ENCODE data around the gene LRRC43.

The LRRC43 gene, protein sequence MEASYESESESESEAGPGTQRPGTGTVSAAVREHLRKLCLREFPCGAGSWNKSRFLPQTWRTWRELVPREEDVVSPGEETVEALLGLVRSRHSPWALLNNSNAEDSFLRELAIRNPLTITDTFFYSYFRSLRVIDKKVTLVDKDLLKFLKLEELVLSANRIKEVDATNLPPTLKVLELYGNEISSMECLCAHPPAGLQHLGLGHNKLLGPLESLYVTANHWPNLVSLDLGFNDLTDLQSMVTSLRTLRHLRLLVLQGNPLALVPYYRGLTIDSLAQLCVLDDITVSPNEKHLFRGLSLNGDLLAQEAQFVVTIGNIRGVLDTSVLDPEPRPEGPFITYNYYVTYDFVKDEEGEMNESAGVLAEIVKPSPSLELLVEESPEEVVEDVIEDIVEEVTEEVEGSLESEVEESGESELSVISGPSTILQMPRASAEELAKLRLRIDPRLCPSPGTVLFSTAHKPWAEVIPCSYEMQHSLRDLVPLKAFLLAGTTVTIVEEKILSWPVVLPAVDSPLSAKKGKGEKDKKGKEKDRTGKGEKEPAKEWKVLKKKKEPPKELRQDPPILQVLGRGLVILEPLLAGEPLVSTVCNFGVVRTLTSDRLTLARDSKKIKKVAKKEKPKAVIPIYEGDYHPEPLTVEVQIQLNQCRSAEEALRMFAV

DNA sequence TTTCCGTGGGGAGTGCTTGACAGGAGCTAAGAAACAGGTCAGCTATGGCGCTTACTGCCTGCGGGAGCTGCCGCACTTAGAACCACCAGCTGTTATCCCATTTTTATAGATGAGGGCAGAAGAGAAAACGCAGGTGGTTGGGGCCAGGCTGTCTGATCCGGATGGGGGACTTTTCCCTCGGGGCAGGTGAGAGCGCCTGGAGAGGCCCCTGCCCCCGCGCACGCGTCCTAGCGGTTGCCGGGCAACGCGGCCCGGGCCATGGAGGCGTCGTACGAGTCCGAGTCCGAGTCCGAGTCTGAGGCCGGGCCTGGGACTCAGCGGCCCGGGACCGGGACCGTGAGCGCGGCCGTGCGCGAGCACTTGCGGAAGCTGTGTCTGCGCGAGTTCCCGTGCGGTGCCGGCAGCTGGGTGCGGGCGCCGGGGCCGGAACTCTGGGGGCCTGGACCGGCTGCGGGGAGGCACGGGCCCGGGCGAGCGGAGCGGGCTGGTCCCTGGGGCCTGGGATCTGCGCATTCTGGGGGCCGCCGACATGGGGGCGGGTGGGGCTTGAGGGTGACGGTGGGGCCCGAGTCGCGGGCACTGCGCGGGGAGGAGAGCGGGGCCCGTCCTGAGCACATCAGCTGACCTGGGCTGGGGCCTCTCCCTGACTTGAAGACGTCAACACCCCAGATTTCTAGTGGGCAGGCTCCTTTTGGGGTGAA is at the start of gene LRRC43:
Gene LRRC43, plus strand, starts transcription at position 237 of the 701 bp plus-strand sequence. Its CDS starts 22 bp downstream, at position 259.
- peak; percentile 35 for DNase-seq

DNA sequence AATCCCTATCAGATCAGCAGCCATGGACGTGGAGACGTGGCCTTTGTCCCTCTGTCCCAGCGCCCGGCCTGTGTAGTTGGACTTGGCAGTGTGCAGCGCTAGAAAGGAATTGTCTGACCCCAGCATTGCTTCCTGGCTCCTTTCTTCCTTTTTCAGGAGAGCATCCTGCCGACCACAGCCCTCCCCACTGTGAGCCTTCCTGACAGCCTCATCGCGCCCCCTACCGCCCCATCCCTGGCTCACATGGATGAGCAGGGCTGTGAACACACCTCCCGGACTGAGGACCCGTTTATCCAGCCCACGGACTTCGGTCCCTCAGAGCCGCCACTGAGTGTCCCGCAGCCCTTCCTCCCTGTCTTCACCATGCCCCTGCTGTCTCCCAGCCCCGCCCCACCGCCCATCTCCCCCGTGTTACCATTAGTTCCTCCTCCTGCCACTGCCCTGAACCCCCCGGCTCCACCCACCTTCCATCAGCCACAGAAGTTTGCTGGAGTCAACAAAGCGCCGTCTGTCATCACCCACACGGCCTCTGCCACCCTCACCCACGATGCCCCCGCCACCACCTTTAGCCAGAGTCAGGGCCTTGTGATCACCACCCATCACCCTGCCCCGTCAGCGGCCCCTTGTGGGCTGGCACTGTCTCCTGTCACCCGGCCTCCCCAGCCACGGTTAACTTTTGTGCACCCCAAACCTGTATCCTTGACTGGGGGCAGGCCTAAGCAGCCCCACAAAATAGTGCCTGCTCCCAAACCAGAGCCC is 49.6 kb upstream of the LRRC43 start:
- DNase-seq = no peak

DNA sequence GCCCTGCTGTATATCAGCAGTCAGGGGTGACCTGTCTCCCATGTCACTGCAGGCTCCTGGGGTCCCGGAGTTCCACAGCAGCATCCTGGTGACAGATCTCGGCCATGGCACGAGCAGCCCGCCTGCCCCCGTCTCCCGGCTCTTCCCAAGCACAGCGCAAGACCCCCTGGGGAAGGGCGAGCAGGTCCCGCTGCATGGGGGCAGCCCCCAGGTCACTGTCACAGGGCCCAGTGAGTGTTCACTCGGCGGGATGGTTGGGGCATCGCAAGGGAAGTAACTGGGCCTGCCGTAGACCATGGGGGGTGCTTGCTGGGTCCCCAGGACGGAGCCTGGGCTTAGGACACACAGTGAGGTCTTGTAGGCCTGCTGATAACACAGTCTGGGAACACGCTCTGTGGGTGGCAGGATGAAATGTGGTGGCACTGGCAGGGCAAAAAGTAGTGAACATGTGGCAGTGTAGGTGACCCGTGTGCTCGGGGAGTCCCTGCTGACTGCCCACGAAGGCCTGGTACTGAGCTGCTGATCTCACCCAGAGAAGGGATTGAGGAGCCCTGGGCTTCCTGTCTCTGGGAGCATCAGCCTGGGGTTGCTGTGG is 47.4 kb upstream of the LRRC43 start:
- no peak for DNase-seq

DNA sequence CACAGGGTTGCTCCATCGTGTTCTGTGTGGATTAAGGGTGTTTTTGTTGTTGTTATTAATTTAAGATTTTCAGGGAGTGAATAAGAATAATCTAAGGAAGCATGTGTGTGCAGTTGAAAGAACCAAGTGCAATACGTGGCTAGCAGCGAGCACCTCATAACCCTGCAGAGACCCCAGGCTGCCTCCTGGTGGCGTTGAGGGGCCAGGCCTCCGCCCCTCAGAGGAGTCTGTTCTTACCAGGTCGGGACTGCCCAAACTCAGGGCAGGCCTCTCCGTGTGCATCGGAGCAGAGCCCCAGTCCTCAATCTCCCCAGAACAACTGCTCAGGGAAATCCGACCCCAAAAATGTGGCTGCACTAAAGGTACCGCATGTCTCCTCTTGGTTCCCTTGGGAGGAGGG is 45.7 kb upstream of the LRRC43 start:
- no peak for DNase-seq

DNA sequence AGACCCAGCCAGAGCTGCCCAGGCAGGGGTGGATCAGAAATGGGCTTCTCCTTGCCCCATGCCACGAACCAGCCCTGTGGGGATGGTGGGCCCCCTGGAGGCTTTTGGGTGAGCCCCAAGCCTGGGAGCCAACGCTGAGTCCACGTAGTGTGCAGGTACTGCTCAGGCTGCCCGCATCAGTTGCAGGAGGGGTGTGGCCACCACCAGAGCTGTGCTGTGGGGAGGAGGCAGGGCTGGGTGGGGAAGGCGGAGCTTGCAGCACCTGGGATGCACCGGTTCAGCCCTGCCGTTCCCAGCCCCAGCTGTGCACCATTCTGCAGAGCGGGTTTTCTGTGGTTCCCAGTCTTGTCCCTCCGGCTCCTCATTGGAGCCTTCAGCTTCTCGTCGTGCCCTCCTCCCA is 45.2 kb upstream of the LRRC43 start:
- no peak for DNase-seq

DNA sequence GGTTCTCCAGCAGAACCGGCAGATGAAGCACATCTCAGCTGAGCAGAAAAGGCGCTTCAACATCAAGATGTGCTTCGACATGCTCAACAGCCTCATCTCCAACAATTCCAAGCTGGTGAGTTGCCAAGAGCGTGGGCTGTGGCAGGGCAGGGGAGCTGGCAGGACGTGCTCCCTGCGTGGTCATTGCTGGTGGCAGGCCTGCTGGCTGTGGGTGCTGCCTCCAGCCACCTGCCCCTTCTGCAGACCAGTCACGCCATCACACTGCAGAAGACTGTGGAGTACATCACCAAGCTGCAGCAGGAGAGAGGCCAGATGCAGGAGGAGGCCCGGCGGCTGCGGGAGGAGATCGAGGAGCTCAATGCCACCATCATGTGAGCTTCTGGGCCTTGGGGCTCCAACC is 44.7 kb upstream of the LRRC43 start:
- DNase-seq = no peak

DNA sequence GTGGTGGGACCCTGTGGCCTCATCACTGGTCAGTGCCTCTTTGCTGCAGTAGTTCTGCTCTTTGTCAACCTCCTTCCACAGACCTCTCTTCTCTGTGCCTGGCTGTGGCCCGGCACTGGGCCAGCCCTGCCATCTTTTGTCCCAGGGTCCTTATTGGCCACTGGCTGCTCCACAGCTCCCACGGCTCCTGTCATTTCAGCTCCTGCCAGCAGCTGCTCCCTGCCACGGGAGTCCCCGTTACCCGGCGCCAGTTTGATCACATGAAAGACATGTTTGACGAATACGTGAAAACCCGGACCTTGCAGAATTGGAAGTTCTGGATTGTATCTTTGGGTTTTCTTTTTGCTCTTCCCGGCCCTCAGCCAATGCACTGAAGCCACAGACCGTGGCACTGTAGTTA is 44.3 kb upstream of the LRRC43 start:
- no peak for DNase-seq

DNA sequence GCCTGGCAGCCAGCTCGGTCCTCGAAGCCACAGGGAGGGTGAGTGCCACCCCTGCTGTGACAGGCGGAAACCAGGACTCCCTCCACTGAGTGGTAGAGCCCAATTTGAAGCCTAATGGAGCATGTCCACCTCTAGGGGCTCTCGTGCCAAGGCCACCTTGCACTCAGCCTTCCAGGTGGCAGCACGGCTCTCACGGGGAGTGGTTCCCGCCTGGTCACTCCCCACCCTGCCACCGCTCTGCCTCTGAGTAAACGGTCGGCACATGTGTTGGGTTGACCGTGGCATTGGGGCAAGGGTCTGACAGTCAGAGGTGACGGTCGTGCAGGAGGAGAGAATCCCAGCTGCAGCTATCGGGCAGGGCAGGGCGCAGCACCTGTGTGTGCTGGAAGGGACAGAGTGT is 43.7 kb upstream of the LRRC43 start:
- DNase-seq = no peak

DNA sequence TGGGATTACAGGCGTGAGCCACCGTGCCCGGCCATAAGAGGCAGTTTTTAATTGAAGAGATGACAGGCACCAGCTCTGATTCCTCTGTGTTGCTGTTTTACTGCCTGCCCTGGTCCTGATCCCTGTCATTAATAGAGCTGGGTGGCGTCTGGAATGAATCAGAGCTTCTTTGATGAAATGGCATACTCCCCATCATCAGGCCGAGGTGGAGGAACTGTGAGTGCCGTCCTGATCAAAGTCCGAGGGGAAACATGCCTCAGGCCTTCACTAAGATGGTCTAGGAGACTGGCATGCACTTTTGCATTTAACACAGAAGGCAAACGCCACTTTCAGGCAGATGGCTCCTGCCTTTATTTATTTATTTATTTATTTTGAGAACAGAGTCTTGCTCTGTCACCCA is 43.0 kb upstream of the LRRC43 start:
- no peak for DNase-seq

DNA sequence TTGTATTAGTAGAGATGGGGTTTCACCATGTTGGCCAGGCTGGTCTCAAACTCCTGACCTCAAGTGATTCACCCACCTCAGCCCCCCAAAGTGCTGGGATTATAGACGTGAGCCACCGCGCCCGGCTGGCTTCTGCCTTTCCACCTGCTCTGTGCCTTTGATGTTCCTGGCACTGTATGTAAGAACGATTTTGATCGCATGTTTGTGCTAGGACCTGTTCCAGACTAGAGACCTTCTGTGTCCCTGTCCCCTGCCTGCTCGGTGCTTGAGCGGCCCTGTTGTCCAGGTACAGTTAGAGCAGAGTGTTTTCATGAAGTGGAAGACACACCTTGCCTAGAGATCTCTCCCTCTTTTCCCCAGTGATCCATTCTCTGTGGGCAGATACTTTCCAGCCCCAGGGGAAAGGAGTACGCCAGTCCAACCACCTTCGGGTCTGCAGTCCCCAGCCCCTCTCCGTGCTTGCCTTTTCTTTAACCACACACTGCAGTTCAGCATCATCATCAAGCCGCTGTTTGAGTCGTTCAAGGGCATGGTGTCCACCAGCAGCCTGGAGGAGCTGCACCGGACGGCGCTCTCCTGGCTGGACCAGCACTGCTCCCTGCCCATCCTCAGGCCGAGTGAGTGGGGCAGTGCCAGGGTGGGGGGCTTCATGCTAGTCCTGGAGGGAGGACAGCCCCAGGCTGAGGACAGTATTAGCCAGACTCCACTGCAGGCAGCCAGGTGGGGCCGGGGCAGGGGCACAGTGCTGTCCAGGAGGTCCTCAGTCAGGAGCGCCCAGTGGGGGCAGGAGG is 42.3 kb upstream of the LRRC43 start:
- DNase-seq = no peak

DNA sequence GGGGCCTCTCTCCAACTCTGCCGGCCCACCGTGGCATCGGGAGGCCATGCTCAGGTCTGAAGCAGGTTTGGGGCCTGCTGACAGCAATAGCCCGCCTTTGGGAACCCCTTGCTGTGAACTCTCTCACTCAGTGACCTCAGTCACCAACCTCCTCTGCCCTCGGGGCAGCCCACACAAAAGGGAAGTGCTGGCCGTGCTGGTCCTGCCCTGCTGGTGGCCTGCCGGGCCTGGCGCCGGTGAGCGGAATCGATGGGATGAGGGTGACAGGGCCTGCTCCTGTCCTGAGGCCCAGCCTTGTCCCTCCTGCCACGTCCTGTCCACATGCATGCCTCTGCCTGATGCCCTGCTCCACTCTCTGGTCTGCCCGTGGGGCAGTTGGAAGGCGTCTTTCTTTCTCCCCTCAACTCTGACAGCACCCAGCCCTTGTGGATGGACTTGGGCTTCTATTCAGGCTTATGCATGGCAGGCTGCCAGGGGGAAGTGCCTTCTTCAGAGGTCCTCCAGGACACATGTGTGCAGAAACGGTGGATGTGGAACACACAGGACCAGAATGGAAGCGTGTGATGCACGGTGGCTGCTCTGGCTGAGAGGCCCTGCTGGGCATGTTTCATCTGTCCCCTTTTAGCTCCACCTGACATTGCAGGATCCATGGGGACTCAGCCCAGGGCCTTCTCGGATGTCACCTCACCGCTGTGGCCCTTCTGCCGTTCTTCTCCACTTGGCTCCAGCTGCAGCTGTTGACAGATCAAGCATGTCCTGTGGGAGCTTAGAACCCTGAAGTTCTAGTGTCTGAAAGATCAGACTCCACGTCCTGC is 40.8 kb upstream of the LRRC43 start:
- no peak for DNase-seq

DNA sequence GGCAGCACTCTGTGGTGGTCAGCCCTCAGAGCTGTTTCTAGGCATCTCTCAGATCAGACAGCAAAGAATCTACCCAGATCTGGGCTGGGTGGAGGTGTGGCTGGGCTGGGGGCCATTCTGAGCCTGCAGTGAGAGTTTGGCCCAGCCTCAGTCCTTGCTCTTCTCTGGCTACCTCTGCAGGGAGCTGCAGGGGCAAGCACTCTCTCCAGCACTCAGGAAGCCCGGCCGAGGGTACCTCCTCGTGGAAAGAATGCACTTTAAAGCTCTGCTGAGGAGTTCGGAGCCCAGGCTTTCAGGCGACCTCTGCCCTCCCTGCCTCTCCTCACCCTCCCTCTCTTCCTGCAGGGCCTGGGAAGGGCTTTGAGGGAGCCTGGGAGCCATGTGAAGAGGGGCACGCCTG is 40.1 kb upstream of the LRRC43 start:
- DNase-seq = no peak

DNA sequence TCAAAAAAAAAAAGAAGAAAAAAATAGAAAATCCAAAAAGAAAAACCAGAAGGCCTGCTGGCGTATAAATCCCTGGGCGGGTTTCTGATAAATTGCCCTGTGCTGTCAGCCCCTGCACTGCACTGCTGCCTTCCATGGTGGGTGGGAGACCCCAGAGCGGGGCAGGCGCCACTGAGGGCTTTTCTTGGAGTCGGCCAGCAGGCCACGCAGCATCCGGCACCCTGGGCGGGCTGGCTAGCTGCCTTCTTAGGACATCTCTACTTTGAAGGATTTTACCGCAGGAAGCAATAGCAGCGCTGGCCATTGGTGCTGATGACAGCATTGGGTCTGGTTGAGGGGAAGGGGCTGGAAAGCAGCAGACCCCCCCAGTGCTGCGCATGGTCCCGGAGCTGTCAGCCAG is 38.0 kb upstream of the LRRC43 start:
- no peak for DNase-seq

DNA sequence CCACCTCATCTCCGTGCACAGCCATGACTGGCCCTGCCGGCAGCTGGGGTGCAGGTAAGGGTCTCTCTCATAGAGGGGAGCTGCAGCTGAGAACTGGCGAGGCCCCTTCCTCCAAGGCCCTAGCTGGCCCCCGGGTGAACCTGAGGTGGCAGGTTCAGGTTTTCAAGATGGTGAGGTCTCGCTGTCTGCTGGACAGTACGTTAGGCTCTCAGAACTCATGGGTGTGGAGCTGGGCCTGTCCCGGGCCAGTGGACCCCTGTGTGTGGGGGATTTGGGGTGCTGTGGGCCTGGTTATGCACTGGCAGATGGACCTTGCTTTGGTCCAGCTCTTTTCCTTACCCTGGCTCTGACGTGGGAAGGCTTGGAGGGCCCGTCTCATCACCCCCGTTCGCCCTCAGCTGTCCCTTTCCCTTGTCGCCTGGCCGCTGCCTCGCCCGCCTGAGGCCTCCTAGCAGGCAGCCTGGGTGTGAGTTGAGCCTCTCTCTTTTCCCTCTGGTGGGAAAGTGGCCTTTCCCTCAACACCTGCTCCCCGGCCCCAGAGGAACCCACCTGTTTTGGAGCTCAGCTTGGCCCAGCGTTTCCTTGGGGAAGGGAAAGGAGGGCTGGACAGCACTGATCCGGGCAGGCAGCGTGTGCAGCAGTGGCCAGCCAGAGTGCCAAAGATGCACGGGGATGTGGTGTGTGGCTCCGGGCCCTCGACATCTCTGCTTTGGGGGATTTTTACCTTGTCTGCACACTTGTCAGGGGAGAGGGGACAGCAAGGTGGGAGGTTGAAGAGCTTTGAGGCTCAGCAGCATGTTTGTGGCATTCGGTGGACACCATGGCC is 37.2 kb upstream of the LRRC43 start:
- DNase-seq = no peak

DNA sequence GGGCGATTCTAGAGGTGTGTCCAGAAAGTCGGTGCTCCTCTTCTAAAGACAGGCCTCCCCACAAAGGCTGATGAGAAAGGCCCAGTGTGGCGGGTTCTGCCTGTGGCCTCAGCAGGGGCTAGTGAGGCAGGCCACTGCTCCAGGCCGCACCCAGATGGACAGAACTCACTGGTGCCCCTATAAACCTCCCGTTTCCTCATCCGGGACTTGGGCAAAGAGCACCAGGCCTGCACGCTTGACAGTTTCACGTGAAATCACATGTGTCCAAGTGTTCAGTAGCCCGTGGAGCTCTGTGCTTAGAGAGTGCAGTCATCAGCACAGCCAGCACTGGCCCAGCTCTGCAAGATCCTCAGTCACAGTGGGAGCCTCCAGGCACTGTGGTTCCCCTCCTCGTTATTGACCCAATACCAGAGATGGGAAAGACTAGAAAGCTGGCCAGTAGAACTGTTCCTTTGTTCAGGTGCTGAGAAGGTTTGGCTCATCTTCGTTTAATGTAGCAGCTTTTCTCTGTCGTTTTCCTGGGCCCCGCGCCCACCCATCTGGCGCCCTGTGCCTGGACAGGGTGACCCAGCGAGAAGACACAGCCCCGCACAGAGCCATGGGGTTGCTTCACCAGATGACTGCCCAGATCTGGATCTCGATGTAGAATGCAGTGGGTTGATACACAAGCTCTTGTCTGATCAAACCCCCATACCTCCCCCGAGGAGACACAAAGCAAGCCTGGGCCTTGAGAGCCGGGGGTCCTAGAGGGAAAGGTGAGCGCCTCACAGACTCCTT is 35.2 kb upstream of the LRRC43 start:
- no peak for DNase-seq

DNA sequence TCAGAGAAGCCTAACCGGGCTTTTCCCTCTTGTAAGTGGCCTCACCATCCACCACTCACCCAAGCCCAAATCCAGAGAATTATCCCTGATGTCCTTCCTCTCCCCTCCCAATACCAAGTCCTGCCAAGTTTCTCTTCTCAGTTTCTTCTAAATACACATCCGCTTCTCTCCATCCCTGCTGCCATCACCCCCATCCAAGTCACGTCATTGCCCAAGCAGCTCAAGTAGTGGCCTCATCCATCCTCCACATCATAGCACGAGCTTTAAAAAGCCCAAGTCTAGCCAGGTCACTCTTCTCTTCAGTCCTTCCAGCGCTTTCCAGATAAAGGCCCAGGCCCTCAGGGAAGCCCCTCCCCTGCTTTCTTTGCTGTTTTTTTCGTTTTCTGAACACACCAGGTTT is 34.3 kb upstream of the LRRC43 start:
- DNase-seq = no peak

DNA sequence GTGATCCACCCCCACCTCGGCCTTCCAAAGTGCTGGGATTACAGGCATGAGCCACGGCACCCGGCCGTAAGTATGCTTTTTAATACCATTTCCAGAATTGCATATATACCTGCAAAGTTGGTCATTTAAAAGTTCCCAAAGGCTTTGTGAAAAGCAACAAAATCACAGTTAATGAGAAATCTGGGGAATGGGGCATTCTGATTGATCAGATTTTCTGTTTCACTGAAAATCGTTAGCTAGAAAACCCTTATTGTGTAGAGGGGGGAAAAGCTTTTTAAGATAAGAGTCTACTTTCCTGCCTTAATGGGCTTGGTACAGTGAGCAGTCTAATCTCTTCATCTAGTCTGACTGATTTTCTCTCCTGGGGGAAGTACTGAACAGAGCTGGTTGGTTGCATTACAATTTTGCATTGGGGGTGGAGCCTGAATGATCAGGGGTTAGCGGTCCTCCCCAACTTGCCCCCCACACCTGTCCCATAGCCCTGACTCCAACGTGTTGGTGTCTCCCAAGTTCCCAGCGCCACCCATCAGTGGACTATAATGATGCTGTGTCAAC is 32.7 kb upstream of the LRRC43 start:
- no peak for DNase-seq

DNA sequence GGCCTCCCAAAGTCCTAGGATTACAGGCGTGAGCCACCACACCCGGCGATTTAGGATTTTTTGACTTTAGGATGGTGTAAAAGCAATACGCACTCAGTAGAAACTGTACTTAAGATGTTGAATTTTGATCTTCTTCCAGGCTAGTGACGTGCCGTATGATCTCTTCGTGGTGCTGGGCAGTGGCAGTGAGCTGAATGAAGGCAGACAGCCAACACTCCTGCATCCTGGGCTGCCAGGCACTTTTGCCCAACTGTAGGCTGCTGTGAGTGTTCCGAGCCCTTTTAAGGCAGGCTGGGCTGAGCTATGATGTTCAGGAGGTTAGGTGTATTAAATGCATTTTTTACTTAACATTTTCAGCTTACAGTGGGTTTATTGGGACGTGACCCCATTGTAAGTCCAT is 30.2 kb upstream of the LRRC43 start:
- DNase-seq = no peak

DNA sequence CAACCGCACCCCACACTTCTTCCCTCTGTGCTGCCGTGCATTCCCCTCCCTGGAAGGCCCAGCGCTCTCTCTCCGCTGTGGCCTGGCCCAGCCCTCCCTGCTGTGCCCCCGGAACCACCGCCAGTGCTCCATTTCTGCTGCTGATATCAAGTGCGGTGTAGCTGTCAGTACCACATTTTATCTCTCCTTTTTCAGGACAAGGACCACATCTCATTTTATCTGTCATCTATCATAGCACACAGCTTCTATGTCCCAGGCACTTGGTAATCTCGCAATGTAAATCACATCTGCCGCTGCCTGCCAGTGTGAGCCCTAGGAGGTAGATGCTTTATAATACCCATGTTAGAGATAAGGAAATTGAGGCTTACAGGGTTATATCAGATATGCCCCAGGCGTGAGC is 27.2 kb upstream of the LRRC43 start:
- no peak for DNase-seq

All from CD4-positive, alpha-beta T cell treated with Interleukin-10 for 1 hour (primary cell).